ENCODE measurements around the gene LIPK.

Gene LIPK

DNA sequence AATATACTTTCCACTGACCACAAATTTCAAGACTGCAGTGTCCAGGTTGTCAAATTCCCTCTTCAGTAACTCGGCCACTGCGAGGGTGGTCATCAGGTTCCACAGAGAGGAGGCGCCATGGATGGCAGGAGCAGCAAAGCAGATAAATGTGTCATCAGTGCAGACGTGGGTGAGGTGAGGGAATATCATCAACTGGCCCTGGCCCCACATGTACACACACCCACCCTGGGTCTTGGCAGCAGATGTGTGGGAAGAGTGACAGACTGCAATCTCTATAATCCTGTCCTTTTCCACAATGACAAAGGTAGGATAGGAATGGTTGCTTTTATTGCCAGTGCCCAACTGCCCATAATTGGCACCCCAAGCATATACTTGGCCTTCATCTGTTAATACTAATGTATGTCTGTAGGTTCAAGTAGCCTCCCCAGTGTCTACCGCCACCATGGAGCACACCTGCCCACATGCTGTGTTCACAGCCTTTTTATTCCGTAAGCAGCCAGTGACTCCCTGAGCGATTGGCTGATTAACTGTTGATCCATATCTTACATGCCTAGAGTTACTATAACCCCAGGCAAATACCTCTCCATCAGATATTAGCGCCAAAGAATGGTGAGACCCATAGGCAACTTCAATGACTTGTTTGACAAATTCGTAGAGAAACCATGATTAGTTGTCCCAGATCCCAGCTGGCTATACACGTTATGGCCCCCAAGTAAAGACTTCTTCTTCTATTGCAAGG, 80.2 kb downstream of the LIPK start:
- TF ChIP-seq, protein P1, sequence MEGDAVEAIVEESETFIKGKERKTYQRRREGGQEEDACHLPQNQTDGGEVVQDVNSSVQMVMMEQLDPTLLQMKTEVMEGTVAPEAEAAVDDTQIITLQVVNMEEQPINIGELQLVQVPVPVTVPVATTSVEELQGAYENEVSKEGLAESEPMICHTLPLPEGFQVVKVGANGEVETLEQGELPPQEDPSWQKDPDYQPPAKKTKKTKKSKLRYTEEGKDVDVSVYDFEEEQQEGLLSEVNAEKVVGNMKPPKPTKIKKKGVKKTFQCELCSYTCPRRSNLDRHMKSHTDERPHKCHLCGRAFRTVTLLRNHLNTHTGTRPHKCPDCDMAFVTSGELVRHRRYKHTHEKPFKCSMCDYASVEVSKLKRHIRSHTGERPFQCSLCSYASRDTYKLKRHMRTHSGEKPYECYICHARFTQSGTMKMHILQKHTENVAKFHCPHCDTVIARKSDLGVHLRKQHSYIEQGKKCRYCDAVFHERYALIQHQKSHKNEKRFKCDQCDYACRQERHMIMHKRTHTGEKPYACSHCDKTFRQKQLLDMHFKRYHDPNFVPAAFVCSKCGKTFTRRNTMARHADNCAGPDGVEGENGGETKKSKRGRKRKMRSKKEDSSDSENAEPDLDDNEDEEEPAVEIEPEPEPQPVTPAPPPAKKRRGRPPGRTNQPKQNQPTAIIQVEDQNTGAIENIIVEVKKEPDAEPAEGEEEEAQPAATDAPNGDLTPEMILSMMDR (IDR thresholded peaks at IDR 0.05; ENCODE audit: poor library complexity, severe bottlenecking) = no peak
- ATAC-seq (ENCODE audit: low read depth) (no peak), DNase-seq (ENCODE audit: low spot score) (no peak)
- no peak overlapping the region for H3K4me3 ChIP-seq (ENCODE audit: severe bottlenecking)
- H3K27ac ChIP-seq (ENCODE audit: poor library complexity, severe bottlenecking) = no peak overlapping the region
- H3K36me3 ChIP-seq (ENCODE audit: low read depth) = no peaks in the 10 kb centered on the region
- H3K9me3 ChIP-seq (ENCODE audit: severe bottlenecking) = no peaks in the 10 kb centered on the region
- H3K27me3 ChIP-seq (ENCODE audit: insufficient read depth, poor library complexity, severe bottlenecking) = no peaks in the 10 kb centered on the region
- no peaks in the 10 kb centered on the region for H3K4me1 ChIP-seq (ENCODE audit: insufficient read depth, poor library complexity, severe bottlenecking)

DNA sequence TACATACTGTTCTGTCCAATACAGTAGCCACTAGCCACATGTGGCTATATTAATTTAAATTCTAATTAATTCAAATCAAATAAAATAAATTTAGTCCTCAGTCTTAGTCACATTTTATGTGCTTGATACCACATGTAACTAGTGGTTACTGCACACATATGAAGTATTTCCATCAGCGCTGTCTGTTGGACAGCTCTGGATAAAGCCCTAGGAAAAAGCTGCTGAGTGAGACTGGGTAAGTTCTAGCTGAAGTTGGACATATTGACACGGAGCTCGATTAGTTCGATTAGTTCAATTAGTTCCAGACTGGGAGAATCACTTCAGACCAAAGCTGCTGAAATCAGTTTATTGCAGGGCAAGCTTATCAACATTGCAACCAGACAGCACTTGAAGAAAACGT, 81.4 kb downstream of the LIPK start:
- TF ChIP-seq, protein P1 (IDR thresholded peaks at IDR 0.05; ENCODE audit: poor library complexity, severe bottlenecking) = no peak
- Histone ChIP-seq H3K9me3 (ENCODE audit: severe bottlenecking) (no peaks in the 10 kb centered on the region), H3K4me1 (ENCODE audit: insufficient read depth, poor library complexity, severe bottlenecking) (peaks cover 1% of the 10 kb centered on the region), H3K36me3 (ENCODE audit: low read depth) (no peaks in the 10 kb centered on the region), H3K27ac (ENCODE audit: poor library complexity, severe bottlenecking) (no peak overlapping the region), H3K4me3 (ENCODE audit: severe bottlenecking) (no peak overlapping the region), H3K27me3 (ENCODE audit: insufficient read depth, poor library complexity, severe bottlenecking) (no peaks in the 10 kb centered on the region)
- DNase-seq (ENCODE audit: low spot score) (no peak), ATAC-seq (ENCODE audit: low read depth) (no peak)

DNA sequence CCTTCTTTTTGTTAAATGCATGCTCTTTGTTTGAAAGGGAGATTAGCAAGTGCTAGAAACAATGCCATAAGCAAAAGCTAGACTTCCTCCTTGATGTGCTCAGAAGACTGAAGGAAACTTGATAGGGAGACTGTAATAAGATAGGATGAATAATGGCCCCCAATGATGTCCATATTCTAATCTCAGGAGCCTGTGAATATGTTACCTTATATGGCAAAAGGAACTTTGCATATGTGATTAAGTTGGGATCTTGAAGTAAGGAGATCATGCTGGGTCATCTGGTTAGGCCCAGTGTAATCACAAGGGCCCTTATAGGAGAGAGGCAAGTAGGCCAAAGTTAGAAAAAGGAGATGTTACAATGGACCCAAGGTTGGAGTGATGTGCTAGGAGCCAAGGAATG, 82.9 kb downstream of the LIPK start:
- no peak overlapping the region for H3K4me3 ChIP-seq (ENCODE audit: severe bottlenecking)
- peaks cover 16% of the 10 kb centered on the region for H3K4me1 ChIP-seq (ENCODE audit: insufficient read depth, poor library complexity, severe bottlenecking)
- TF ChIP-seq, protein P1 (IDR thresholded peaks at IDR 0.05; ENCODE audit: poor library complexity, severe bottlenecking) = no peak
- H3K27ac ChIP-seq (ENCODE audit: poor library complexity, severe bottlenecking) = no peak overlapping the region
- no peaks in the 10 kb centered on the region for H3K36me3 ChIP-seq (ENCODE audit: low read depth)
- no peak for ATAC-seq (ENCODE audit: low read depth)
- no peaks in the 10 kb centered on the region for H3K27me3 ChIP-seq (ENCODE audit: insufficient read depth, poor library complexity, severe bottlenecking)
- no peaks in the 10 kb centered on the region for H3K9me3 ChIP-seq (ENCODE audit: severe bottlenecking)
- DNase-seq (ENCODE audit: low spot score) = no peak

DNA sequence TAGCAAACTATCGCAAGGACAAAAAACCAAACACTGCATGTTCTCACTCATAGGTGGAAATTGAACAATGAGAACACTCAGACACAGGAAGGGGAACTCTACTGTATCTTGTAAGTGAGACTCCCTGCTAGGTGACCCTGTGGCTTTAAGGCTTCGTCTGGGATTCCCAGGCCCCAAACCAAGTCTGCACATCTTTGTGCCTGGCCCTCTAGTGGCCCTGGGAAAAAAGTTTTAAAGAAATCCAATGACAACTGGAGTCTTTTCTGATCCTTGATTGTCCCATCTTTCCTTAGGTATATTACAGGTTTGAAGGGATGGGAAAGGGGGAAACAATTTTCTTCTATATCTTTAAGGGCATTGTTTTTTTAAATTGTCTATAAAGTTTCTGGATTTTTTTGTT, 85.9 kb downstream of the LIPK start:
- TF ChIP-seq, protein P1 (IDR thresholded peaks at IDR 0.05; ENCODE audit: poor library complexity, severe bottlenecking) = peak; percentile 58
- no peaks in the 10 kb centered on the region for H3K36me3 ChIP-seq (ENCODE audit: low read depth)
- no peaks in the 10 kb centered on the region for H3K9me3 ChIP-seq (ENCODE audit: severe bottlenecking)
- DNase-seq (ENCODE audit: low spot score) = no peak
- ATAC-seq (ENCODE audit: low read depth) = 0 out of 3 replicates have a peak, but pooled peaks have one; percentile 33
- no peaks in the 10 kb centered on the region for H3K27me3 ChIP-seq (ENCODE audit: insufficient read depth, poor library complexity, severe bottlenecking)
- no peak overlapping the region for H3K4me3 ChIP-seq (ENCODE audit: severe bottlenecking)
- H3K4me1 ChIP-seq (ENCODE audit: insufficient read depth, poor library complexity, severe bottlenecking) = peaks cover 17% of the 10 kb centered on the region
- no peak overlapping the region for H3K27ac ChIP-seq (ENCODE audit: poor library complexity, severe bottlenecking)

DNA sequence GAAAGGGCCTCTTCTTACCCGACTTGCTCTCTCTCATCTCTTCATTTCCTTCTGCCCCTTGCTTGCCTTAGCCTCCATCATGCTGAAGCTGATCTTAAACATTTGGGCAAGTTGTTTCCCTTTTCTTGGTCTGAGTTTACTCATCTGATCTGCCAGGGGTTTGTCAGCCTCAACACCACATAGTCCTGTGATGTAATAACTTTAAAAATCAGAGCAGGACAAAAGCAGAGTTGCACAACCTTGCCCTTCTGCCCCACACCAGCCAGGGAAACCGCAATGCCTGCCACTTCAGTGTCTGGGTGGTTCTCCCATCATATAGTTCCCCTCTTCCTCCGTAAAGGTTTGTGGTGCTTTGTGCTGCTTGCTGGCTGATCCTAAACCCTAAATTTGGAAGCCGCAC, 86.6 kb downstream of the LIPK start:
- Histone ChIP-seq H3K27ac (ENCODE audit: poor library complexity, severe bottlenecking) (no peak overlapping the region), H3K9me3 (ENCODE audit: severe bottlenecking) (no peaks in the 10 kb centered on the region), H3K27me3 (ENCODE audit: insufficient read depth, poor library complexity, severe bottlenecking) (no peaks in the 10 kb centered on the region), H3K4me1 (ENCODE audit: insufficient read depth, poor library complexity, severe bottlenecking) (peaks cover 17% of the 10 kb centered on the region), H3K4me3 (ENCODE audit: severe bottlenecking) (no peak overlapping the region), H3K36me3 (ENCODE audit: low read depth) (no peaks in the 10 kb centered on the region)
- DNase-seq (ENCODE audit: low spot score) (no peak), ATAC-seq (ENCODE audit: low read depth) (peak; percentile 66)
- TF ChIP-seq, protein P1 (IDR thresholded peaks at IDR 0.05; ENCODE audit: poor library complexity, severe bottlenecking) = no peak
